Loucy (cell line): ENCODE measurements around the gene KANSL1L.

Experiments used
- H2AFZ ChIP-seq: fragments of 200-600 bp; sonication (generic); 2 replicates; pipeline ENCODE4 v1.6.0; 2016; ENCODE audit warnings: antibody characterized with exemption, mild to moderate bottlenecking, low read length, moderate library complexity
- H3F3A ChIP-seq: fragments of 200-600 bp; 2 replicates; pipeline ENCODE4 v1.6.0; 2016; ENCODE audit warnings: antibody characterized with exemption, low read depth, mild to moderate bottlenecking
- H3K27me3 ChIP-seq: fragments of 200-600 bp; sonication (generic); 2 replicates; pipeline ENCODE4 v1.6.1; 2014; ENCODE audit warnings: low read length, mild to moderate bottlenecking; ENCODE audit not compliant: insufficient read depth, poor library complexity, severe bottlenecking
- H3K36me3 ChIP-seq: fragments of 200-600 bp; sonication (generic); 2 replicates; pipeline ENCODE4 v1.6.1; 2016; ENCODE audit warnings: low read length; ENCODE audit not compliant: insufficient read depth
- H3K4me1 ChIP-seq: fragments of 200-600 bp; sonication (generic); 2 replicates; pipeline ENCODE4 v1.5.1; 2014; ENCODE audit warnings: low read length, mild to moderate bottlenecking; ENCODE audit not compliant: insufficient read depth, poor library complexity, severe bottlenecking
- H3K4me2 ChIP-seq: fragments of 200-600 bp; sonication (generic); 2 replicates; pipeline ENCODE4 v1.6.0; 2014; ENCODE audit warnings: antibody characterized with exemption, low read length, low read depth, mild to moderate bottlenecking; ENCODE audit not compliant: poor library complexity, severe bottlenecking
- H3K4me3 ChIP-seq: fragments of 200-600 bp; sonication (generic); 2 replicates; pipeline ENCODE4 v1.5.1; 2014; ENCODE audit warnings: low read length, mild to moderate bottlenecking, mixed read lengths; ENCODE audit not compliant: poor library complexity, severe bottlenecking
- H3K79me2 ChIP-seq: fragments of 200-600 bp; sonication (generic); 2 replicates; pipeline ENCODE4 v1.6.1; 2014; ENCODE audit warnings: low read length; ENCODE audit not compliant: insufficient read depth
- H3K9ac ChIP-seq: fragments of 200-600 bp; sonication (generic); 2 replicates; pipeline ENCODE4 v1.6.0; 2014; ENCODE audit warnings: mild to moderate bottlenecking, low read depth, low read length, moderate library complexity; ENCODE audit not compliant: poor library complexity, severe bottlenecking
- H3K9me2 ChIP-seq: fragments of 200-600 bp; sonication (generic); replicated peaks from 2 replicates; pipeline ENCODE4 v1.6.1; 2016; ENCODE audit warnings: low read depth, low read length, mixed read lengths
- H3K9me3 ChIP-seq: fragments of 200-600 bp; sonication (generic); 2 replicates; pipeline ENCODE4 v1.6.1; 2014; ENCODE audit warnings: mild to moderate bottlenecking, antibody characterized with exemption, low read length, low read depth; ENCODE audit not compliant: insufficient read depth
- H4K20me1 ChIP-seq: fragments of 200-600 bp; sonication (generic); 2 replicates; pipeline ENCODE4 v1.6.0; 2014; ENCODE audit warnings: antibody characterized with exemption, low read length, mild to moderate bottlenecking; ENCODE audit not compliant: insufficient read depth, poor library complexity, severe bottlenecking
- EZH2phosphoT487 ChIP-seq: fragments of 200-600 bp; IDR thresholded peaks from 2 replicates; pipeline ENCODE4 v1.6.1; 2018; ENCODE audit warnings: antibody characterized with exemption, mild to moderate bottlenecking, moderate library complexity, borderline replicate concordance
- TF ChIP-seq, protein P1 (sequence below): fragments of 200-600 bp; sonication (generic); conservative IDR thresholded peaks from 2 replicates; pipeline ENCODE4 v1.5.1; 2014; ENCODE audit warnings: mild to moderate bottlenecking, antibody characterized with exemption, low read length

The KANSL1L gene

DNA sequence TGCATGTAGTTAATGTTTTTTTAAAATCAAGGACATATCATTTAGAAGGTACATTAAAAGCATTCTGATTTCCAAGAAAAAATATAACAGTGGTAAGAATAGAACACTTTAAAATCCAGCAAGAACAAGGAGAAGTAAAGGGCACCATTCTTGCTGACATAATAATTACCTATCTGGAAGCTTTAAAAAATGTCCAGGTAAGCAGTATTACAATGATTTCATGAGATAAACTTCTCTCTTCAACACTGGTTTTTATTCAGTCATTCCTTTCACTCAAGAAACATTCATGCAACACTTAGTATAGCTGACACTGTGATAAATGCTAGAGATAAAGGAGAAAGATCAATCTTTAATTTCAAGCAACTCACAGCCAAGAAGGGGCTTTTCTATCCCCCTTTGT is 2.9 kb upstream of the KANSL1L start:
- Histone ChIP-seq H3K79me2 (peaks cover 10% of the 10 kb centered on the region), H3K9me3 (no peaks in the 10 kb centered on the region), H3K4me3 (no peak overlapping the region), H4K20me1 (peaks cover under 1% of the 10 kb centered on the region), H3F3A (no peaks in the 10 kb centered on the region), H3K27me3 (no peaks in the 10 kb centered on the region), H3K4me2 (no peak overlapping the region), H3K9me2 (no peaks in the 10 kb centered on the region), H3K36me3 (no peaks in the 10 kb centered on the region), H2AFZ (no peak overlapping the region), H3K4me1 (no peaks in the 10 kb centered on the region), H3K9ac (no peak overlapping the region)
- no peak for TF ChIP-seq EZH2phosphoT487
- TF ChIP-seq, protein P1, sequence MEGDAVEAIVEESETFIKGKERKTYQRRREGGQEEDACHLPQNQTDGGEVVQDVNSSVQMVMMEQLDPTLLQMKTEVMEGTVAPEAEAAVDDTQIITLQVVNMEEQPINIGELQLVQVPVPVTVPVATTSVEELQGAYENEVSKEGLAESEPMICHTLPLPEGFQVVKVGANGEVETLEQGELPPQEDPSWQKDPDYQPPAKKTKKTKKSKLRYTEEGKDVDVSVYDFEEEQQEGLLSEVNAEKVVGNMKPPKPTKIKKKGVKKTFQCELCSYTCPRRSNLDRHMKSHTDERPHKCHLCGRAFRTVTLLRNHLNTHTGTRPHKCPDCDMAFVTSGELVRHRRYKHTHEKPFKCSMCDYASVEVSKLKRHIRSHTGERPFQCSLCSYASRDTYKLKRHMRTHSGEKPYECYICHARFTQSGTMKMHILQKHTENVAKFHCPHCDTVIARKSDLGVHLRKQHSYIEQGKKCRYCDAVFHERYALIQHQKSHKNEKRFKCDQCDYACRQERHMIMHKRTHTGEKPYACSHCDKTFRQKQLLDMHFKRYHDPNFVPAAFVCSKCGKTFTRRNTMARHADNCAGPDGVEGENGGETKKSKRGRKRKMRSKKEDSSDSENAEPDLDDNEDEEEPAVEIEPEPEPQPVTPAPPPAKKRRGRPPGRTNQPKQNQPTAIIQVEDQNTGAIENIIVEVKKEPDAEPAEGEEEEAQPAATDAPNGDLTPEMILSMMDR, result no peak

DNA sequence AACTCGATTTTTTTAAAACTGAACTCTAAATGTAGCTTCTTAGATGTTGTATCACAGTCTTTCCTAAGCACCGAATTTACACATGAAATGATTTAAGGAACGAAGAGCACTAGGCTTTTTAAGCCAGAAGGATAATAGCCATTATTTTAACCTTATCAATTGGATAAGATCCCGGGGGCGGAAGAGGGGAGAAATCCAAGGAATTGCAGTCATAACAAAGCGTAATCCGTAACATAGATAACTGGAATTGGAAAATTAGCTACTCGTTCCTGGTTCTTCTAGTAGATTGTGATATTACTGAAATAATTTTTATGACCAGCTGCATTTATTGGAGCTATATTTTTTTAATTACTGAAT is 988 bp upstream of the KANSL1L start:
- no peaks in the 10 kb centered on the region for H3K9me3 ChIP-seq
- H3K4me1 ChIP-seq, result peaks cover 7% of the 10 kb centered on the region
- no peak for TF ChIP-seq EZH2phosphoT487
- TF ChIP-seq, protein P1, result no peak

DNA sequence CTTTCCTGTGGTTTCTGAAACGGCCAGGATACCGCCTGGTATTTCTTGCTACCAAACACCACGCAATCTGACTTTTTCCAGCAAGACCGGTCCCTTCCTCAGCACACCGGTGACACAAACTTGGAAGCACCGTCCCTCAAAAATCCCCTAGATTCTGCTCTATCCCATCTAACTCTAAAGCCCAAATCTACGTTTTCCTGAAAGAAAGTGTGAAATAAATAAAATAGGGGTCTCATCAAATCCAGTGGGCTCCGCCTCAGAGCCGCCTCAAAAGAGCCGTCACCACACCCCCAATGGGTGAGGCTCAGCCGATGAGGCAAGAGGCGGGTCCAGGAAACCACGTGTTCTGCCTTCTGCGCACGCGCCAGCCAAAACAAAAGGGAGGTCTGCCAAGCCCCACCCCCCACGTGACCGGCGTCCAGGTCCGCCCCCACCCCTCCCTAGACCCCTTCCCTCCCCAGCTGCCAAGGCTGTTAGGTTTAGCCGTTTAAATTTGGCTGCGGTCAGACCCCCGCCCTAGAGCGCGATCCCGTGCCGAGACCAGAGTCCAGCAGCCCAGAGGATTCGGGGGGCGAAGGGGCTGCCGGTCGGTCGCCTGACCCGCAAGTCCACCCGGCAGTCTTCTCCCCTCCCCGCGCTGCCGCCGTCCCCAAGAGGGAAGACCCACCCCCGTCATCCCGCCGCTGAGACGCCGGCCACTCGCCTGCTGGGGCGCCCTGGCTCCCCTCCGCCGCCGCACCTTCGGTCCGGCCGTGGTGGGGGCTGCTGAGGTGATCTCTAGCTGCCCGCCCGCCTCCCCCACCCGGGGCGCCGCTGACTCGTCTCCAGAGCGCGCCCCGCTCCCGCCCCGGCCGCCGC is 534 bp downstream of the KANSL1L start:
- Histone ChIP-seq H3K4me1 (peaks cover 7% of the 10 kb centered on the region), H3K36me3 (no peaks in the 10 kb centered on the region), H4K20me1 (peaks cover 13% of the 10 kb centered on the region), H3F3A (no peaks in the 10 kb centered on the region), H3K9ac (peak overlapping the region; percentile 78), H3K9me2 (no peaks in the 10 kb centered on the region), H3K4me3 (peak overlapping the region; percentile 84), H3K79me2 (peaks cover 29% of the 10 kb centered on the region), H2AFZ (peak overlapping the region; percentile 61), H3K9me3 (no peaks in the 10 kb centered on the region), H3K27me3 (no peaks in the 10 kb centered on the region), H3K4me2 (peak overlapping the region; percentile 72)
- TF ChIP-seq, protein P1, result no peak
- TF ChIP-seq EZH2phosphoT487, result no peak

More for the DNA sequence above, 988 bp upstream of the KANSL1L start:
- Histone ChIP-seq H3K79me2 (peaks cover 24% of the 10 kb centered on the region), H3F3A (no peaks in the 10 kb centered on the region), H3K9ac (peak overlapping the region; percentile 59), H3K27me3 (no peaks in the 10 kb centered on the region), H3K4me3 (peak overlapping the region; percentile 72), H4K20me1 (peaks cover 9% of the 10 kb centered on the region), H3K4me2 (peak overlapping the region; percentile 61), H2AFZ (0 out of 2 replicates have a peak overlapping the region, but pooled peaks have one; percentile 32), H3K9me2 (no peaks in the 10 kb centered on the region), H3K36me3 (no peaks in the 10 kb centered on the region)
